GM18909 (cell line): Measurements from ENCODE around the gene RIGI.
A peak's percentile ranks its signal among the peaks of the same experiment; 100 is the strongest.
"Not testable (repeated sequence)": the region's sequence is repeated elsewhere in the genome, so short reads cannot be mapped to it uniquely, and the experiment has no call there.

Experiments used
- ATAC-seq: cut with Tn5 transposase; IDR thresholded peaks from one replicate; pipeline ENCODE4 v1.9.1; 2021; ENCODE audit warnings: mild to moderate bottlenecking; ENCODE audit not compliant: unreplicated experiment, poor library complexity

The RIGI gene

GRCh38 chr9:32533816-32534215, 7.8 kb upstream of the RIGI start:
- no peak for ATAC-seq

- no peak for ATAC-seq
These were observed 7.3 kb upstream of the RIGI start for GRCh38 chr9:32533336-32533735.

- ATAC-seq: no peak
These were observed 682 bp upstream of the RIGI start for GRCh38 chr9:32526707-32527048.

GRCh38 chr9:32525709-32526030, 326 bp downstream of the RIGI start:
- ATAC-seq: no peak

- ATAC-seq: peak; percentile 35
These were observed 896 bp downstream of the RIGI start for GRCh38 chr9:32524892-32525708.

GRCh38 chr9:32524558-32524891, 1.5 kb downstream of the RIGI start:
- not testable (repeated sequence) for ATAC-seq

GRCh38 chr9:32523910-32524309, 2.1 kb downstream of the RIGI start:
- no peak for ATAC-seq

- no peak for ATAC-seq
These were observed 7.7 kb downstream of the RIGI start for GRCh38 chr9:32518276-32518675.

- no peak for ATAC-seq
These were observed 9.8 kb downstream of the RIGI start for GRCh38 chr9:32516241-32516640.

- no peak for ATAC-seq
These were observed 17.3 kb downstream of the RIGI start for GRCh38 chr9:32508728-32509127.

GRCh38 chr9:32503008-32503407, 23.0 kb downstream of the RIGI start:
- no peak for ATAC-seq

- no peak for ATAC-seq
These were observed 23.5 kb downstream of the RIGI start for GRCh38 chr9:32502464-32502863.

- no peak for ATAC-seq
These were observed 24.1 kb downstream of the RIGI start for GRCh38 chr9:32501868-32502267.

- no peak for ATAC-seq
These were observed 25.2 kb downstream of the RIGI start for GRCh38 chr9:32500768-32501167.

GRCh38 chr9:32497921-32498320, 28.1 kb downstream of the RIGI start:
- ATAC-seq: no peak

- ATAC-seq: no peak
These were observed 35.4 kb downstream of the RIGI start for GRCh38 chr9:32490601-32491000.

- ATAC-seq: no peak
These were observed 38.0 kb downstream of the RIGI start for GRCh38 chr9:32487981-32488380.

- ATAC-seq: no peak
These were observed 39.0 kb downstream of the RIGI start for GRCh38 chr9:32486839-32487562.

- ATAC-seq: no peak
These were observed 42.7 kb downstream of the RIGI start for GRCh38 chr9:32483343-32483742.
